Measurements from ENCODE around the gene FGGY. TPM values are rescaled to one million over a fixed set of nuclear protein-coding genes. Genes with fewer than 3 reads are reported as not detected.

The FGGY gene
- total and polyA plus RNA-seq, 2 donors (not counting 3 experiments of a cell fraction or from before 2014, with no cell fraction given) = 5.6 to 6.4 TPM

DNA sequence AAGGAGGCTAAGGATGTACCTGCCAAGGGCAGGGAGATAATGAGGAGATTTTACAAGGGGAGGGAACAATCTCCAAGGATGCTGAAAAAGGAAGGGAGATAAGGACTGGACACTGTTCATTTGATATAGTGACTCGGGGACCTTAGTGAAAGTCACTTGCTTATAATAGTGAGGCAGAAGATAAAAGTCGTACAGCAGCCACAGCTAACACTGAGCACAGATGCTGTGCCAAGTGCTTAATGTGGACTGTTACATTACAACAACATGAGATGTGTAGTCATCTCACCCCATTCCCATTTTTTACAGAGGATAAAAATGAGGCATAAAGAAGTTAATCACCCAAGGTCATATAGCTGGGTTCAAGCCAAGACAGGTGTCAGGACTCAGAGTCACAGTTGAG lies 181.9 kb downstream of the FGGY start:
- no peak for FAIRE-seq
- H3K4me3 ChIP-seq (replicated peaks in 1 of 3; ENCODE audit: insufficient read depth in 1 of 3, low read depth in 1 of 3, low read length in 3 of 3) = no peak overlapping the region
- POLR2A ChIA-PET = no interaction called here

More for the DNA sequence above, 181.9 kb downstream of the FGGY start:
- Histone ChIP-seq H3K79me2 (ENCODE audit: control insufficient read depth, insufficient read depth, low read length) (no peaks in the 10 kb centered on the region), H3K36me3 (ENCODE audit: control insufficient read depth in 2 of 2, extremely low read depth in 1 of 2, insufficient read depth in 2 of 2, low read length in 2 of 2) (no peaks in the 10 kb centered on the region), H3K4me1 (ENCODE audit: control insufficient read depth, extremely low read depth, insufficient read depth, low read length) (peaks cover 11% of the 10 kb centered on the region), H3K27me3 (ENCODE audit: control insufficient read depth in 2 of 2, insufficient read depth in 2 of 2, low read length in 2 of 2) (no peaks in the 10 kb centered on the region), H3K9me1 (replicated peaks; ENCODE audit: control insufficient read depth, extremely low read depth, insufficient read depth, low read length) (no peaks in the 10 kb centered on the region), H3K9me3 (replicated peaks; ENCODE audit: control insufficient read depth, insufficient read depth, low read length) (no peaks in the 10 kb centered on the region), H2AFZ (ENCODE audit: low read depth, low read length) (no peak overlapping the region), H3K9ac (replicated peaks; ENCODE audit: extremely low read depth, insufficient read depth, low read length) (no peak overlapping the region), H3K4me2 (ENCODE audit: insufficient read depth, low read length) (no peak overlapping the region), H3K27ac (ENCODE audit: insufficient read depth, low read depth, low read length) (no peak overlapping the region), H4K20me1 (replicated peaks; ENCODE audit: control insufficient read depth, extremely low read depth, insufficient read depth, low read length) (no peaks in the 10 kb centered on the region)
- intact Hi-C loops (cut with micrococcal nuclease) = no loop called here
- DNase-seq (ENCODE audit: low read depth, low spot score) = no peak
- dilution Hi-C loops (cut with MboI; ENCODE audit: extremely low pct_ligation_motif_present, low sequenced_read_pairs) = no loop called here
- no TSS peak for BruUV-seq (replicated peaks)
- TF ChIP-seq MYC (IDR thresholded peaks at IDR 0.05; ENCODE audit: low read depth, low read length) (no peak), GATA2 (IDR thresholded peaks at IDR 0.05; ENCODE audit: insufficient read depth, insufficient read length, low read depth, low read length) (no peak), FOS (IDR thresholded peaks at IDR 0.05; ENCODE audit: borderline replicate concordance, insufficient read depth, low read length) (no peak), POLR2A (IDR thresholded peaks at IDR 0.05; ENCODE audit: low read depth, low read length) (no peak), EZH2 (IDR thresholded peaks at IDR 0.05; ENCODE audit: borderline replicate concordance, low read depth, low read length, severe bottlenecking) (no peak), POLR2AphosphoS5 (IDR thresholded peaks at IDR 0.05; ENCODE audit: insufficient read depth, low read depth, low read length) (no peak), JUN (IDR thresholded peaks at IDR 0.05; ENCODE audit: borderline replicate concordance, insufficient read depth, insufficient read length, low read depth) (no peak)
- TF ChIP-seq, protein P1, sequence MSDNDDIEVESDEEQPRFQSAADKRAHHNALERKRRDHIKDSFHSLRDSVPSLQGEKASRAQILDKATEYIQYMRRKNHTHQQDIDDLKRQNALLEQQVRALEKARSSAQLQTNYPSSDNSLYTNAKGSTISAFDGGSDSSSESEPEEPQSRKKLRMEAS (IDR thresholded peaks at IDR 0.05; ENCODE audit: insufficient read depth, insufficient read length) = no peak
- TF ChIP-seq, protein P2, sequence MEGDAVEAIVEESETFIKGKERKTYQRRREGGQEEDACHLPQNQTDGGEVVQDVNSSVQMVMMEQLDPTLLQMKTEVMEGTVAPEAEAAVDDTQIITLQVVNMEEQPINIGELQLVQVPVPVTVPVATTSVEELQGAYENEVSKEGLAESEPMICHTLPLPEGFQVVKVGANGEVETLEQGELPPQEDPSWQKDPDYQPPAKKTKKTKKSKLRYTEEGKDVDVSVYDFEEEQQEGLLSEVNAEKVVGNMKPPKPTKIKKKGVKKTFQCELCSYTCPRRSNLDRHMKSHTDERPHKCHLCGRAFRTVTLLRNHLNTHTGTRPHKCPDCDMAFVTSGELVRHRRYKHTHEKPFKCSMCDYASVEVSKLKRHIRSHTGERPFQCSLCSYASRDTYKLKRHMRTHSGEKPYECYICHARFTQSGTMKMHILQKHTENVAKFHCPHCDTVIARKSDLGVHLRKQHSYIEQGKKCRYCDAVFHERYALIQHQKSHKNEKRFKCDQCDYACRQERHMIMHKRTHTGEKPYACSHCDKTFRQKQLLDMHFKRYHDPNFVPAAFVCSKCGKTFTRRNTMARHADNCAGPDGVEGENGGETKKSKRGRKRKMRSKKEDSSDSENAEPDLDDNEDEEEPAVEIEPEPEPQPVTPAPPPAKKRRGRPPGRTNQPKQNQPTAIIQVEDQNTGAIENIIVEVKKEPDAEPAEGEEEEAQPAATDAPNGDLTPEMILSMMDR (IDR thresholded peaks at IDR 0.05; ENCODE audit: extremely low read depth in 1 of 2, insufficient read depth in 1 of 2, low read depth in 1 of 2, low read length in 2 of 2) = no peak
- CTCF ChIA-PET = no interaction called here

All from endothelial cell of umbilical vein (primary cell).